ENCODE data around the gene WWOX. TPM values are rescaled to one million over a fixed set of nuclear protein-coding genes. Genes with fewer than 3 reads are reported as not detected.

The WWOX gene
- total and polyA plus RNA-seq, 2 experiments from 2014 or later: 22.1 to 123 TPM

- H3K9me3 ChIP-seq (ENCODE audit: low read depth): no peaks in the 10 kb centered on the region
- H3K36me3 ChIP-seq: no peaks in the 10 kb centered on the region
- no peak for TF ChIP-seq CTCF (IDR thresholded peaks at IDR 0.05; ENCODE audit: low read depth, low read length)
- H3K4me1 ChIP-seq (ENCODE audit: low read depth): peaks cover 7% of the 10 kb centered on the region
- no peaks in the 10 kb centered on the region for H3K27me3 ChIP-seq
- no peak overlapping the region for H3K4me3 ChIP-seq
- DNase-seq (ENCODE audit: low read depth in 1 of 2, low spot score in 1 of 2): no peak
- H3K27ac ChIP-seq: no peak overlapping the region
These were observed 1010.8 kb downstream of the WWOX start for GRCh38 chr16:79110242-79110641.

GRCh38 chr16:79110953-79111352 is 1011.5 kb downstream of the WWOX start:
- no peak for TF ChIP-seq CTCF (IDR thresholded peaks at IDR 0.05; ENCODE audit: low read depth, low read length)
- Histone ChIP-seq H3K27ac (no peak overlapping the region), H3K27me3 (no peaks in the 10 kb centered on the region), H3K4me1 (ENCODE audit: low read depth) (peaks cover 7% of the 10 kb centered on the region), H3K36me3 (no peaks in the 10 kb centered on the region), H3K9me3 (ENCODE audit: low read depth) (no peaks in the 10 kb centered on the region), H3K4me3 (no peak overlapping the region)
- no peak for DNase-seq (ENCODE audit: low read depth in 1 of 2, low spot score in 1 of 2)

GRCh38 chr16:79112462-79112861 is 1013.0 kb downstream of the WWOX start:
- H3K27me3 ChIP-seq: no peaks in the 10 kb centered on the region
- no peak overlapping the region for H3K27ac ChIP-seq
- H3K36me3 ChIP-seq: no peaks in the 10 kb centered on the region
- TF ChIP-seq CTCF (IDR thresholded peaks at IDR 0.05; ENCODE audit: low read depth, low read length): no peak
- peaks cover 7% of the 10 kb centered on the region for H3K4me1 ChIP-seq (ENCODE audit: low read depth)
- no peak overlapping the region for H3K4me3 ChIP-seq
- H3K9me3 ChIP-seq (ENCODE audit: low read depth): no peaks in the 10 kb centered on the region
- DNase-seq (ENCODE audit: low read depth in 1 of 2, low spot score in 1 of 2): no peak

GRCh38 chr16:79113826-79114225 is 1014.4 kb downstream of the WWOX start:
- Histone ChIP-seq H3K4me3 (no peak overlapping the region), H3K4me1 (ENCODE audit: low read depth) (peaks cover 7% of the 10 kb centered on the region), H3K27me3 (no peaks in the 10 kb centered on the region), H3K27ac (no peak overlapping the region), H3K36me3 (no peaks in the 10 kb centered on the region), H3K9me3 (ENCODE audit: low read depth) (no peaks in the 10 kb centered on the region)
- no peak for DNase-seq (ENCODE audit: low read depth in 1 of 2, low spot score in 1 of 2)
- no peak for TF ChIP-seq CTCF (IDR thresholded peaks at IDR 0.05; ENCODE audit: low read depth, low read length)

GRCh38 chr16:79114759-79115158 is 1015.3 kb downstream of the WWOX start:
- Histone ChIP-seq H3K27me3 (no peaks in the 10 kb centered on the region), H3K36me3 (no peaks in the 10 kb centered on the region), H3K9me3 (ENCODE audit: low read depth) (no peaks in the 10 kb centered on the region), H3K4me1 (ENCODE audit: low read depth) (peaks cover 7% of the 10 kb centered on the region), H3K4me3 (no peak overlapping the region), H3K27ac (no peak overlapping the region)
- no peak for TF ChIP-seq CTCF (IDR thresholded peaks at IDR 0.05; ENCODE audit: low read depth, low read length)
- DNase-seq (ENCODE audit: low read depth in 1 of 2, low spot score in 1 of 2): peak in 1 of 2 donors; percentile 10

- H3K27me3 ChIP-seq: no peaks in the 10 kb centered on the region
- H3K27ac ChIP-seq: no peak overlapping the region
- TF ChIP-seq CTCF (IDR thresholded peaks at IDR 0.05; ENCODE audit: low read depth, low read length): no peak
- H3K9me3 ChIP-seq (ENCODE audit: low read depth): no peaks in the 10 kb centered on the region
- H3K4me3 ChIP-seq: no peak overlapping the region
- H3K36me3 ChIP-seq: no peaks in the 10 kb centered on the region
- H3K4me1 ChIP-seq (ENCODE audit: low read depth): no peaks in the 10 kb centered on the region
- DNase-seq (ENCODE audit: low read depth in 1 of 2, low spot score in 1 of 2): no peak
These were observed 1022.5 kb downstream of the WWOX start for GRCh38 chr16:79121906-79122305.
